HG02678 (cell line): Measurements from ENCODE around the gene HLA-DQA2.
"Not testable (repeated sequence)": the region's sequence is repeated elsewhere in the genome, so short reads cannot be mapped to it uniquely, and the experiment has no call there.

Source experiments
- ATAC-seq: cut with Tn5 transposase; IDR thresholded peaks from one replicate; pipeline ENCODE4 v1.9.1; 2021; ENCODE audit warnings: mild to moderate bottlenecking, moderate library complexity; ENCODE audit not compliant: unreplicated experiment

The HLA-DQA2 gene

DNA sequence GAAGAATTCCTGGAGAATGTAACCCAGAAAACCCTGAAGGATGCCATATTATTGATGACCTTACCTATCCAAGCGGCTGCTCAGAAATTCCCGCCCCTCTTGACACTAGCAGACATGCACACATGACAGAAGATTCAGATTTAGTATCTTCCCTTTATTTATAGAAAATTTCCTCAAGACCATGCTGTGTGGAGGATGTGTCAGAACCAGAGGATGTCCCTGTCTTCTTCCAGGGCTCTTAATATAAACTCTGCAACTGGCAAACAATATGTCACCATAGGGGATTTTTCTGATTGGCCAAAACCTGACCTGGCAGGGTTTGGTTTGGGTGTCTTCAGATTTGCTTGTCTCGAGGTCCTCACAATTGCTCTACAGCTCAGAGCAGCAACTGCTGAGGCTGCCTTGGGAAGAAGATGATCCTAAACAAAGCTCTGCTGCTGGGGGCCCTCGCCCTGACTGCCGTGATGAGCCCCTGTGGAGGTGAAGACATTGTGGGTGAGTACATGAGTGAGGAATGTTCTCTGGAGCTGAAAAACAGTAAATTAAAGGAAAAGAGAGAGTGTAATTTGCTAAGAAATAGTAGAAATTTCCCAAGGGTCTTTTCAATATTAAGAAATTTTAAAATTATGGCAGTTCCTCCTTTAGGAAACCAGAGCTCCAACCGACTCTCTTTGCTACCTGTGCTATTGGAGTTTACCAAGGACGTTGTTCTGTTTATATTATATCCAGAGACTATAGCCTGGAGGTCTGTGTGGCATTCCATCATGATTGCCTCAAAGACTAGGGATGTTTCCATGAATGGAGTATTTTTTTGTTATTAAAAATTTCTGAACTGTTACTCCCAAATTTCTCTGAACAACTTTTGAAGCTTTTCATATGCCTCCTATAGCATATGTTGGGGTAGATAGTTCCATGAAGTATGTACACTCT, at the start of gene HLA-DQA2:
Gene HLA-DQA2 (plus strand): TSS at position 361 of the 930 bp plus-strand sequence. CDS start 53 bp downstream, at position 414.
- no peak for ATAC-seq

DNA sequence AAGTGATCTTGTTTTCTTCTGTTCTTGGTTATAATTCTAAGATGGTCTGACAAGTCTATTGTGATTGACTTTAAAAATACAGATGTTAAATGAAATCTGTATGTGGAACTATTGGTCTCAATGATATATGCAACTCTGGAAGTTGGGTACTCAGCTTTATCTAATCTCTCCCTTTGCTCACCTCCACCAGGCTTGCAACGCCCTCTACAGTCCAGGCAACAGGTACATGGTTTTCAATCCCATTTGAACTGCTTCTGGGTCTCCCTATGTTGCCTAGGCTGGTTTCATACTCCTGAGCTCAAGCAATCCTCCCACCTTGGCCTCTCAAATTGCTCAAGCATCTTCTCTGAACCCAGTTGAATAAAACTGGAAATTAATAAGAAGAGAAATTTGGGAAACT, 49.2 kb upstream of the HLA-DQA2 start:
- no peak for ATAC-seq

DNA sequence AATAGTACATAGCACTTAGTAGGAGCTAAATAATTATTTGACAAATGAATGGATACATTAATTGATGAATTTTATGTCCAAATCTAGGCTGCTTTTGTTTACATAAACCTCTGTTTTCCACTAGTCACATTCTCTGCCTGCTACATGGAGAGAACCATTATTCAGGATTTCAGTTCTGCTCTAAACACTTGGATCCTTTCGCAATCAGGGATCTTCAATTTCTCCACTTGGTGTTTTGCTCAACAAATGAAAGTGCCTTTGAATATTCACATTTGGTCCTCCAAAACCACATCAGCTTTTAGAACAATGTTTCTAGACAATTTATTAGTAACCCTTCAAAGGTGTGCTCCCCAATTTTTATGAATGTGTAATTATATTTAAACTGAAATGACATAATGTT, 44.2 kb upstream of the HLA-DQA2 start:
- no peak for ATAC-seq

DNA sequence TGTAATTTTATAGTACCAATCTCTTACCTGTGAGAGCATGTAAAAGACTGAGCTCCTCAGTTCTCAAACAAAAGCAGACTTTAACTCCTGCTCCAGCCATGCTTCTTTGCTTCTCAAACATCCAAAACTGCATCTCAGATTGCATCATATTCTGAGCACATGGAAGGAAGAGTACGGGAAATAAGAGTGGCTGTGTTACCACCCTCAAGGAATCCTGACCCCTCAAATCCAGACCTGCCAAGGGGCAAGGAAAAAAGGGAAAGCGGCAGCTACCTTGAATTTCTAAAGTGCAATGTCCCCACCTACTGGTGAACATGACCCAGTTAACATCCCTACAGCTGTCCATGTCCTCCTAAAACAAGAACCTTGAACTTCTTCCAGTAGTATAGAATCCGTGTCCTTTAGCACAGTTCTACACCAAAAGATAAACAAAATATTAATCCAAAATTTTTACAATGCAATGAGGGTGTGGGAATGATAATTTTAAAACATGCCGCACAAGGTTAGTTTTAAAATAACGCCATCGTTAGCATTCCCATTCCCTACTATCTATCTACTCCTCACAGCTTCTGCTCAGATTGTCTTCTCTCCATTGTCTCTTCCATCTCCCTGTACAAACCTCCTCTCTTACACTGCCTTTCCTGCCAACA, 40.7 kb upstream of the HLA-DQA2 start:
- ATAC-seq, result no peak

DNA sequence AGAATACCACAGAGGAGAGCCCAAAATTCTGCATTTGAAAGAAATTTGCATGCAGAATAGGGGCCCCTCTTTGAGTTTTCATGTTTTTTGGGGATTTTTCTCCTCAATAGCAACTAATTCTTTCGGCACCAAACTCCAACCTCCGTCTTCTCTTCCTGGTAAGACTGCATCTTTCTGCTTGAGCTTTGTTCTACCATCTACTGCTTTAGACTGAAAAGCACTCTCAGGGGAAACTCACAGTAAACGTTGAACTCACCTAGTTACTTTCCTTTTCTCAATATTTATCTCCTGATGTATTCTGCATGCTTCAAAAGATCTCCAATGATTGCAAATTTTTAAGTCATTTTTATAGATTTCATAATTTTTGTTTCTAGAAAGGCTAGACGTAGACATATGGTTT, 37.8 kb upstream of the HLA-DQA2 start:
- no peak for ATAC-seq

DNA sequence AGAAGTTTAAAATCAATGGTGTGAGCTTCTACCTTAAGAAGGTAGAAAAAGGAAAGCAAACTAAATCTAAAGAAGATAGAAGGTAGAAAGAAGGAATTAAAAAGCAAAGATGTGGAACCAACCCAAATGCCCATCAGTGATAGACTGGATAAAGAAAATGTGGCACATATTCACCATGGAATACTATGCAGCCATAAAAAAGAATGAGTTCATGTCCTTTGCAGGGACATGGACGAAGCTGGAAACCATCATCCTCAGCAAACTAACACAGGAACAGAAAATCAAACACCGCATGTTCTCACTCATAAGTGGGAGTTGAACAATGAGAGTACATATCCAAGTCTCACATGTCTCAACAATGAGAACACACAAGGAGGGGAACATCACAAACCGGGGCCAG, 36.0 kb upstream of the HLA-DQA2 start:
- not testable (repeated sequence) for ATAC-seq

DNA sequence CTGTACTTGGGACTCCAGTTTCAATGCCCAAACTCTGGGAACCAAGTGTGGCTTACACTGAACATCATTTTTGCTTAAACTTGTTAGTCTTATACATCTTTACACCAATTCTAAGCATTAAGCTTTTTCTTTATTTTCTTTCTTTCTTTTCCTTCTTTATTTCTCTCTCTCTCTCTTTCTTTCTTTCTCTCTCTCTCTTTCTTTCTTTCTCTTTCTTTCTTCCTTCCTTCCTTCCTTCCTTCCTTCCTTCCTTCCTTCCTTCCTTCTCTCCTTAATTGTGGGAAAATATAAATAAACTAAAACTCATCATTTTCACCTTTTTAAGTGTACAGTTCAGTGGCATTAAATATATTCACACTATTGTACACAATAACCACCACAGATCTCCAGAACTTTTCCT, 31.6 kb upstream of the HLA-DQA2 start:
- no peak for ATAC-seq

DNA sequence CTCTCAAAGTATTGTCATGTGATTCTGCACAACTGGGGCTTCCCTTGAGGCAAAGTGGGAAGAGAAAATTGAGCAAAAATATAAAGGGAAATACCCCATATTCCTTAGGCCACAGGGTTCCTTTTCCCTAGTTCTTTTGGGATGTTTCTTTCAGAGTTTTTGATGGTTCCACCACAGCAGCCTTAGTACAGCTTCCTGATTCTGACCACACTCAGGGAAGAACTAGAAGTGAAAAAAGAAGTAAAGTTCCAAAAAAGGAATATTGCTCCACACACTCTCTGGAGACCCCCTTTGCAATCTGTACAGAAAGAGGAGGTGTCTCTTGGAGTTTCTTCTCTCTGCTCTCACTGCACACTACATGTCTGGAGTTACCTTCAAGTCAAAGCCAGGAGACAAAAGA, 27.9 kb upstream of the HLA-DQA2 start:
- no peak for ATAC-seq

DNA sequence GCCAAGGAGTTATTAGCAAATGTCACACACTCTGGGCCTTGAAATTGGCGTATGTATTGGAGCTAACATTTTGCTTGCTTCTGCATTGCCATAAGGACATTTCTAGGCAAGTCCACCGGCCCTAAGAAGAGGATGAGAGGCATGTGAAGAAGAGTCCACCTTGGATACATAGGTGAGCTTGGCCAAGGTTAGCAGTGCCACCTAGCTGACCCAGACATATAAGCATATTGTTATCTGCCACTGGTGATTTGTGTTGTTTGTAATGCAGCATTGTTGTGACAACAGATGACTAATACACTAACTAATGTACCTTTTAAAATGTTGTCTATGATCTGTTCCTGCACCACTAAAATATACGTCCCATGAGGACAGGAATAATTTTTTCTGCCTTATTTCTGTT, 24.8 kb upstream of the HLA-DQA2 start:
- no peak for ATAC-seq

DNA sequence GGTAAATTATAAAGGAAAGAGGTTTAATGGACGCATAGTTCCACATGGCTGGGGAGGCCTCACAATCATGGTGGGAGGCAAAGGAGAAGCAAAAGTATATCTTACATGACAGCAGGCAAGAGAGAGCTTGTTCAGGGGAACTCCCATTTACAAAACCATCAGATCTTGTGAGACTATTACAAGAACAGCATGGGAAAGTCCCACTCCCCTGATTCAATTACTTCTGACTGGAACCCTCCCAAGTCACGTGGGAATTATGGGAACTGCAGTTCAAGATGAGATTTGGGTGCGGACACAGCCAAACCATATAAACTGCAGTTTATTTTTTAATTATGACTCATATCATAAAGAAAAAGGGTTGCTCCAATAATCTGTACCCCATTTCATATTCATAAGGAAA, 22.3 kb upstream of the HLA-DQA2 start:
- no peak for ATAC-seq

DNA sequence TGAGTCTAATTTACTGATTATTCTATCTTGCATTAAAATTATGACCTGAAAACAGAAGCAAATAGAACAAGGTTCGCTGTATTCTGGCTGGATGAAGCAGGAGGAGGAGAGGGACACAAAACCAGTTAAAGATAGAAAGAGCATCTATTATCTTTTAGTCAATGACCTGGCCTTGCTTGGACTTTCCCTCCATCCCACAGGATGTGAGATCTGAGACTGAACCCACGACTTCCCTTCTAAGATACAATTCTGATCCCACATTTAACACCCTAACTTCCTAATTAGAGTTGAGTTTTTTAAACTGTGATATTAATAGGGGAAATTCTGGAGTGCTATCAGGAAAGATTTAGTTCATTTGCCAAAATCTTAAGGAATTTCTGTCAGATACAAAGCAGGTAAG, 3.1 kb upstream of the HLA-DQA2 start:
- no peak for ATAC-seq

DNA sequence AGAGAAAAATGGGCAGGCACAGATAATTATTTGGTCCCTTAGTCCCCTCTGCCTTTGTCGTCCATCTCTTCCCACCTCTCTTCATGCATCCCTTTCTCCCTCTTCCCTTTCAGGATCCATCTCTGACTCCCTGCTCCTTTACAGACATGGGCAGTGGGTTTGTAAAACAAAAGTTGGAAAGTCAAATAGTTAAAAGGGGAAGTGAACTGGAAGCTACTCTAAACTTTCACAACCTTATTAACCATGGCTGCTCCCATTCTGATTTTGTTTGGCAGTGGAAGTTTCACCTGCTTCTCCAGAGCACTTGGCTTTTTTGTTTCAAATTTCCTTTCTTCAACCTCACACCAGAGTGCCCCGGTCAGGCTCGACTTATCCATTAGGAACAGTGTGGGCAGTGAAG, 1.2 kb downstream of the HLA-DQA2 start:
- ATAC-seq, result no peak

DNA sequence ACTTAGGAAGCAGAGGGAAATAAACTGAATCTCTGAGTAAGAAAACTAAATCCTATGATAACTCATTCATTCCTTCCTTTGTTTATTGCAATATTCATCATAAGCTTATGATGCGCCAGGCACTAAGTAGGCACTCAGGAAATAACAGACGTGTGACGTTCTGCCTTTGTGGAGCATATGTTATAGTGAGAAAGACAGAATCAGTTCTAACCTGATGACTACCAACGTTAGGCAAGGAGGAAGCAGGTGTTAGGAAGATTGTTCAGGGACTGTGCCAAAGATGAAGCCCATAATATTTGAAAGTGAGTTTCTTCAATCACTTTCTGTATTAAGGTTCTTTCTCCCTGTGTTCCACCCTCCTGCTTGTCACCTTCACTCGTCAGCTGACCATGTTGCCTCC, 3.6 kb downstream of the HLA-DQA2 start:
- ATAC-seq, result no peak

DNA sequence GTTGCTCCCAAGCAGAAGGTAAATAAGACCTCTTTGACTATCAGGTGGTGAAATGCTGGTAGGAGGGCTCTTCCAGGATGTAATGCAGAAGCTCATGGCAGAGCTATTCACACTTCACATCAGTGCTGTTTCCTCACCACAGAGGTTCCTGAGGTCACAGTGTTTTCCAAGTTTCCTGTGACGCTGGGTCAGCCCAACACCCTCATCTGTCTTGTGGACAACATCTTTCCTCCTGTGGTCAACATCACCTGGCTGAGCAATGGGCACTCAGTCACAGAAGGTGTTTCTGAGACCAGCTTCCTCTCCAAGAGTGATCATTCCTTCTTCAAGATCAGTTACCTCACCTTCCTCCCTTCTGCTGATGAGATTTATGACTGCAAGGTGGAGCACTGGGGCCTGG, 4.5 kb downstream of the HLA-DQA2 start:
- not testable (repeated sequence) for ATAC-seq

DNA sequence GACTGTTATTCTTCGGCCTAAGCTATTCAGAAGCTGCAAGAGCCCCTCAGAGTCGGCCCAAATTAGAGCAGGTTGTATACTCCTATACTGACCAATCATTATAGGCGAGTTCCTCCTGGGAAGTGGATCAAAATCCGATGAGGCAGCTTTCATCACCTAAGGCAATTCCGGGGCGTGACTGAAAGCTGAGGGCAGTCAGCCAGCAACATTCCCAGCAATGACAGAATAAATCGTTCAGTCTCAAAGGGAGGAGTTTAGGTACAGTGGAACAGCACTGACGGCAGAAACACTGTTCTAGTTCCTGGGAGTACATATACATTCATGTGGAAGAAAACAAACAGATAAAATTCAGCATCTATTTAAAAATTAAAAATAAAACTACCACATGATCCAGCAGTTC, 11.4 kb downstream of the HLA-DQA2 start:
- no peak for ATAC-seq

DNA sequence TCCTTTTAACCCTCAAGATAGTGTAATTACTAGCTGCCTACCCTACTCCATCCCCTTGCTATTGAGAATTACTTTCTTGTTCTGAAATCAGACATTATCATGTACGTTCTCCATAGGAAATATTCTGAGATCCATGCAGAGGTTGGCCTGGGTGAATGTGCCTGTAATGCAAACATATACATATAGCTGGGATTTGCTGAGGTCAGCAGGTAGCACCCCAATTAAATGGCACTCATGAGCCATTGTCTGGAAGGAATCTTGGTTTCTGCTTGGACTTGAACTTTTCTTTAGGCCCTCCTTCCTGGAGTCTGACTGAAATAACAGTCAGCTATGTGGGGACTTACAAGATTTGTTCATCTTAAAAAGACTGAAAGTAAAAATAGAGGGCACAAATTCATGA, 18.5 kb downstream of the HLA-DQA2 start:
- no peak for ATAC-seq

DNA sequence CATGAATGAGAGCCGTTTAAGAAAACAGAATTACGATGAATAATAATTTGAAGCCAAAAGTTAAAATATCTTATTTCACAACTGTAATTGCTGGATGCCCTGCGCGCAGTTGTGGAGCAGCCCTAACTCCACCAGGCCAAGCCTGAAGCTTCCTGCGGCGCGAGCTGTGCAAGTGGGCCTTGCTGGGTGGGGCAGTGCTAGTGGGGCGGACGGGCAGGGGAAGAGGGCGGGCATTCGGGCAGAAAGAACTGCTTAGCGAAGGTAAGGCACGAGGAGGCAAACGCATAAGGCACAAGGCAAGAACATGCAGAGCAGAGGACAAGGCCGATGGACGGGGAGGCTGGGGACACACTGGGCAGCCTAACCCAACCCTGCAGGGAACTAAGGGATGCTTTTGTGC, 19.9 kb downstream of the HLA-DQA2 start:
- no peak for ATAC-seq

DNA sequence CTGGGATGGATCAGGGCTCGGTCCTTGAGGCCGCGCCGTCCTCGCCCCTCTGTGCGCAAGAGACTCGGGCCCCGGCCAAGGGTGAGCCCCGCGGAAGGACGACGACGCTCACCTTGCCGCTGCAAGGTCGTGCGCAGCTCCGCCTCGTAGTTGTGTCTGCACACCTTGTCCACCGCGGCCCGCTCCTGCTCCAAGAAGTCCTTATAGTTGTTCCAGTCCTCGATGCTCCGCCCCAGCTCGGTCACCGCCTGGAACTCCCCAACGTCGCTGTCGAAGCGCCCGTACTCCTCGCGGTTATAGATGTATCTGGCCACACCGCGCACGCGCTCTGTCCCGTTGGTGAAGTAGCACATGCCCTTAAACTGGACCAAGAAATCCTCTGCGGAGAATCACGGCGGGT, 20.4 kb downstream of the HLA-DQA2 start:
- ATAC-seq, result no peak

DNA sequence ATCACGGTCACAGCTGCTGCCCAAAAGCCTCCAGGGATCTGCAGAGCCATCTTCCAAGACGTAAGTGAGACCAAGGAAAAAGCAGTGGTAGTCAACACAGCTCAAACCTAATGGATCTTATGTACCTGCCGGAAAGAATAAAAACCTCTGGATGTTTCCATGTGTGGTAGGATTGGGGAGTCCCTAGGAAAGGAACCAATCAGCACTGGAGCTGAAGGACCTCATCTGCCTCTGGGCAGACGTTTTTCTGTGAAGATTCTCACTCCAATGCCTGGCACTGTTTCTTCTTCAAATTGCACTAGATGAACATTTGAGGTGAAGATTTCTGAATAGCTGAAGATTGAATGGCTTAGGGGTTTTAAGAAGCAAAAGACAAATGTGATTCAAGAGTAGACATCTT, 22.2 kb downstream of the HLA-DQA2 start, which contains the start of gene HLA-DQB2:
Gene HLA-DQB2 (minus strand): TSS at position 112 of the 400 bp plus-strand sequence. CDS start 62 bp downstream, at position 50.
- ATAC-seq, result no peak

DNA sequence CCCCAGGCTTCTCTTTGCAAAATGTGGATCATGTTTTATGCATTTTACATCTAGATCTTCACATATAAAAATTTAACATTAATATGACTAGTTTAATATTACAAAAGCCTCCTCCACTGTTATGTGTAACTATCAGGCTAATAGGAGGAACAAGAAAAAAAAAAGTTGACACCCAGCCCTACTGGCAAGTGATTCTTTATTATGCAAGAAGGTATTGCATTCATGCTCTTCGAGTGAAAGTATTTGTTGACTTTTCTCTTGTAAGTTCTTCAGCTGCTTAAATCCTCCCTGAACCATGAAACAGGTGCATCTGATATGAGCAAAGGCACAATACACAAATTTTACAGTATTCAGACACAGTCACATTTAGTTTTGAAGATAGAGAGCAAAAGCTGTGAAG, 22.9 kb downstream of the HLA-DQA2 start:
- ATAC-seq, result no peak

DNA sequence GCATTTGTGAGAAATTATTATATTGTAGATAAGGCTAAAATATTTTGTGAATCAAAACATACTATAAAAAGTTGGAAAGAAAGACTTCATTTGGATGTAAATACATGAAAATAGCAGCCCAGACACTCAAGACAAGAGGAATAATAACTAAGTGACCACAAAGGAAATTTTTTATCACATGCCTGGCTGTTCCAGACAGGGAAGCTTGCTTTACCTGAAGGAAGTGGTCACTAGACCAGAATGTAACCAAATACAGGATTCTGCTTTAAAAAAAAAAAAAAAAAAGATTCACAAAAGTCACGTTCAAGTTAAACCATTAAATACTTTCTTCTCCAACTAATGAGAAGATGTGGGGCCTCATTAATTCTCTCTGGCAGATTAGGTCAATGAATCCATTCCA, 31.5 kb downstream of the HLA-DQA2 start:
- no peak for ATAC-seq

DNA sequence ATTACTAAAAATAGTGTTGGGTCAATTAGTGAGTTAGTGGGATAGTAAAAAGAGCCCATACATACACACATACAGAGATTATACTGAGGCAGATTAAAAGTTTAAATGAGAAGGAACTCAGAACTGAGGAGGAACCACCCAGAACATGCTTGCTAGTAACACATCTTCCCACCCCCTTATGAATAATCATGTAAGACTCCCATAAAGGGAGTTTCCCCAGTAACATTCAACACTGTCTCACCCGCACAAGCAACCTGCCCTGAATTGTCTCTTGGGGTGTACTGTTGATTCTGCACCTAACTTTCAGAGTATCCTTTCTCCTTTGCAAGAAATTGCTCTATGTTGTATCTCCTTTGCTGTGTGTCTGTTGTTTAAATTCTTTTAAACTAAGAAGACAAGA, 33.2 kb downstream of the HLA-DQA2 start:
- no peak for ATAC-seq
